SK-N-SH treated with all-trans-retinoic acid at 6 μM for 48 hours (cell line): ENCODE results near the gene EXD3.

Experiments
- CSDC2 ChIP-seq: fragments of 250-450 bp; sonication (Bioruptor Pico); IDR thresholded peaks from 2 replicates; pipeline ENCODE4 v1.5.0; 2020; ENCODE audit warnings: mild to moderate bottlenecking, moderate library complexity
- CSRNP3 ChIP-seq: fragments of 250-450 bp; sonication (Bioruptor Pico); IDR thresholded peaks from 2 replicates; pipeline ENCODE4 v1.5.1; 2021; ENCODE audit warnings: mild to moderate bottlenecking, moderate library complexity
- ESRRG ChIP-seq: fragments of 250-450 bp; sonication (Bioruptor Pico); IDR thresholded peaks from 2 replicates; pipeline ENCODE4 v1.6.1; 2021; ENCODE audit warnings: mild to moderate bottlenecking
- ISL1 ChIP-seq: fragments of 250-450 bp; sonication (Bioruptor Pico); IDR thresholded peaks from 2 replicates; pipeline ENCODE4 v2.1.2; 2022; ENCODE audit warnings: mild to moderate bottlenecking, moderate library complexity
- OSR1 ChIP-seq: fragments of 250-450 bp; sonication (Bioruptor Pico); IDR thresholded peaks from 2 replicates; pipeline ENCODE4 v1.8.0; 2022; ENCODE audit warnings: moderate library complexity, mild to moderate bottlenecking, inconsistent platforms
- POU6F1 ChIP-seq: fragments of 250-450 bp; sonication (Bioruptor Pico); IDR thresholded peaks from 2 replicates; pipeline ENCODE4 v1.8.0; 2021; ENCODE audit warnings: low read depth, mild to moderate bottlenecking, moderate library complexity, borderline replicate concordance
- PPARA ChIP-seq: fragments of 250-450 bp; sonication (Bioruptor Pico); IDR thresholded peaks from 2 replicates; pipeline ENCODE4 v1.5.0; 2020; ENCODE audit warnings: mild to moderate bottlenecking, borderline replicate concordance
- SNAI2 ChIP-seq: fragments of 250-450 bp; sonication (Bioruptor Pico); IDR thresholded peaks from 2 replicates; pipeline ENCODE4 v1.5.0; 2020; ENCODE audit warnings: mild to moderate bottlenecking, moderate library complexity
- TCF4 ChIP-seq: fragments of 250-450 bp; sonication (Bioruptor Pico); IDR thresholded peaks from 2 replicates; pipeline ENCODE4 v1.8.0; 2021; ENCODE audit warnings: mild to moderate bottlenecking, moderate library complexity, borderline replicate concordance
- ZFP3 ChIP-seq: fragments of 250-450 bp; sonication (Bioruptor Pico); IDR thresholded peaks from 2 replicates; pipeline ENCODE4 v1.5.0; 2020; ENCODE audit warnings: mild to moderate bottlenecking, moderate library complexity
- ZNF70 ChIP-seq: fragments of 450-650 bp; formaldehyde crosslinking; IDR thresholded peaks from 2 replicates; pipeline ENCODE4 v1.5.0; 2020; ENCODE audit warnings: mild to moderate bottlenecking, moderate library complexity
- ZNF8 ChIP-seq: fragments of 450-650 bp; formaldehyde crosslinking; IDR thresholded peaks from 2 replicates; pipeline ENCODE4 v1.5.0; 2020; ENCODE audit warnings: mild to moderate bottlenecking, moderate library complexity
- TF ChIP-seq, protein P1 (sequence below): fragments of 250-450 bp; sonication (Bioruptor Pico); IDR thresholded peaks from 2 replicates; pipeline ENCODE4 v1.5.1; 2020; ENCODE audit warnings: low read depth, mild to moderate bottlenecking, moderate library complexity
- TF ChIP-seq, protein P2 (sequence below): fragments of 250-450 bp; sonication (Bioruptor Pico); IDR thresholded peaks from 2 replicates; pipeline ENCODE4 v1.8.0; 2020; ENCODE audit warnings: mild to moderate bottlenecking, moderate library complexity, borderline replicate concordance

- TF ChIP-seq ISL1 (no peak), ZNF8 (no peak), CSDC2 (CRISPR knock-in tag) (no peak), ESRRG (CRISPR knock-in tag) (no peak), OSR1 (CRISPR knock-in tag) (no peak), CSRNP3 (CRISPR knock-in tag) (no peak), ZNF70 (CRISPR knock-in tag) (no peak), SNAI2 (CRISPR knock-in tag) (no peak), ZFP3 (CRISPR knock-in tag) (no peak), TCF4 (no peak), PPARA (CRISPR knock-in tag) (no peak), POU6F1 (CRISPR knock-in tag) (no peak)
- TF ChIP-seq, protein P1, sequence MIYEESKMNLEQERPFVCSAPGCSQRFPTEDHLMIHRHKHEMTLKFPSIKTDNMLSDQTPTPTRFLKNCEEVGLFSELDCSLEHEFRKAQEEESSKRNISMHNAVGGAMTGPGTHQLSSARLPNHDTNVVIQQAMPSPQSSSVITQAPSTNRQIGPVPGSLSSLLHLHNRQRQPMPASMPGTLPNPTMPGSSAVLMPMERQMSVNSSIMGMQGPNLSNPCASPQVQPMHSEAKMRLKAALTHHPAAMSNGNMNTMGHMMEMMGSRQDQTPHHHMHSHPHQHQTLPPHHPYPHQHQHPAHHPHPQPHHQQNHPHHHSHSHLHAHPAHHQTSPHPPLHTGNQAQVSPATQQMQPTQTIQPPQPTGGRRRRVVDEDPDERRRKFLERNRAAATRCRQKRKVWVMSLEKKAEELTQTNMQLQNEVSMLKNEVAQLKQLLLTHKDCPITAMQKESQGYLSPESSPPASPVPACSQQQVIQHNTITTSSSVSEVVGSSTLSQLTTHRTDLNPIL (CRISPR knock-in tag) = no peak
- TF ChIP-seq, protein P2, sequence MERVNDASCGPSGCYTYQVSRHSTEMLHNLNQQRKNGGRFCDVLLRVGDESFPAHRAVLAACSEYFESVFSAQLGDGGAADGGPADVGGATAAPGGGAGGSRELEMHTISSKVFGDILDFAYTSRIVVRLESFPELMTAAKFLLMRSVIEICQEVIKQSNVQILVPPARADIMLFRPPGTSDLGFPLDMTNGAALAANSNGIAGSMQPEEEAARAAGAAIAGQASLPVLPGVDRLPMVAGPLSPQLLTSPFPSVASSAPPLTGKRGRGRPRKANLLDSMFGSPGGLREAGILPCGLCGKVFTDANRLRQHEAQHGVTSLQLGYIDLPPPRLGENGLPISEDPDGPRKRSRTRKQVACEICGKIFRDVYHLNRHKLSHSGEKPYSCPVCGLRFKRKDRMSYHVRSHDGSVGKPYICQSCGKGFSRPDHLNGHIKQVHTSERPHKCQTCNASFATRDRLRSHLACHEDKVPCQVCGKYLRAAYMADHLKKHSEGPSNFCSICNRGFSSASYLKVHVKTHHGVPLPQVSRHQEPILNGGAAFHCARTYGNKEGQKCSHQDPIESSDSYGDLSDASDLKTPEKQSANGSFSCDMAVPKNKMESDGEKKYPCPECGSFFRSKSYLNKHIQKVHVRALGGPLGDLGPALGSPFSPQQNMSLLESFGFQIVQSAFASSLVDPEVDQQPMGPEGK (CRISPR knock-in tag) = no peak
These were observed 5.6 kb downstream of the EXD3 start for GRCh38 chr9:137417161-137418021.
